ENCODE measurements around the gene LONP2. TPM values are rescaled to one million over a fixed set of nuclear protein-coding genes. Genes with fewer than 3 reads are reported as not detected.
A peak's percentile ranks its signal among the peaks of the same experiment; 100 is the strongest.

Gene LONP2
- total and polyA plus RNA-seq, 2 of the 13 experiments (the other 11 are each of a cell fraction or from before 2014, with no cell fraction given), result 39.2 to 63.3 TPM

DNA sequence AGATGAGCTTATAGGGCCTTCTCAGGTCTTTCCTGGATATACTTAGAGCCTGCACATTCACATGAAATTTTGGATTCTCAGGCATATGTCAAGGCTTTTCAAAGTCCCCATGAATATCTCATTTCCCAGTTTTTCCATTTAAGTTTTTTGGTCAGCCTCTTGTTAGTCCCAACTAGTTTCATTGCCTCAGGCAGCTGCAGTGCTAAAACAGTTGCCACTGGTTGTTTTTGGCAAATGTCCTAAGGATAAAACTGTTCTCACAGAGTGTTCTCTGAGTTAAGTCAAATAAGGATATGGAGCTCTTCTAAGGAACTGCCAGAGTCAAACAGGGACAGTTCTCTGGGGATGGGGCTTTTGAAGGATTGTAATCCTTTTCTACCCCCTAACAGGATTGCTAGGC, 43.1 kb downstream of the LONP2 start:
- Histone ChIP-seq H3K4me2 (ENCODE audit: low read depth, low read length) (no peak overlapping the region), H3K9me3 (ENCODE audit: low read length) (peaks cover 12% of the 10 kb centered on the region), H2AFZ (ENCODE audit: low read length) (no peak overlapping the region), H3K27me3 (ENCODE audit: control insufficient read depth in 1 of 2, insufficient read depth in 2 of 2, low read length in 2 of 2) (no peaks in the 10 kb centered on the region), H3K4me3 (replicated peaks in 1 of 3; ENCODE audit: insufficient read depth in 1 of 3, low read depth in 2 of 3, low read length in 3 of 3) (no peak overlapping the region), H3K36me3 (replicated peaks in 1 of 2; ENCODE audit: control insufficient read depth in 1 of 2, insufficient read depth in 2 of 2, low read length in 2 of 2) (peaks cover 9 to 50% of the 10 kb centered on the region in 2 experiments), H3K27ac (ENCODE audit: extremely low read length, insufficient read depth, low read length) (no peak overlapping the region), H3K79me2 (ENCODE audit: insufficient read depth, low read length) (no peaks in the 10 kb centered on the region), H4K20me1 (ENCODE audit: insufficient read depth, low read length) (no peaks in the 10 kb centered on the region), H3K4me1 (ENCODE audit: insufficient read depth, low read length) (peaks cover 19% of the 10 kb centered on the region), H3K9ac (ENCODE audit: insufficient read depth, low read depth, low read length) (no peak overlapping the region)
- DNase-seq (ENCODE audit: low spot score) (no peak), FAIRE-seq (no peak), ATAC-seq (no peak)
- no TSS peak for BruUV-seq (replicated peaks)
- POLR2A ChIA-PET, result no interaction called here
- CTCF ChIA-PET (ENCODE audit: low intra/inter-chr PET ratio, low total read pairs), result no interaction called here
- intact Hi-C loops (cut with micrococcal nuclease; ENCODE audit: unreplicated experiment), result no loop called here
- in situ Hi-C loops (cut with HindIII; ENCODE audit: extremely low pct_ligation_motif_present, low pct_unique_long_range_greater_than_20kb), result no loop called here
- no peak for TF ChIP-seq ZBTB3 (CRISPR knock-in tag; IDR thresholded peaks at IDR 0.05; ENCODE audit: borderline replicate concordance, low read depth)
- no peak for TF ChIP-seq CEBPZ (IDR thresholded peaks at IDR 0.05; ENCODE audit: low read length)
- peak; percentile 97 for TF ChIP-seq ZNF432 (CRISPR knock-in tag; IDR thresholded peaks at IDR 0.05; ENCODE audit: borderline replicate concordance)
- no peak for TF ChIP-seq ZNF121 (CRISPR knock-in tag; IDR thresholded peaks at IDR 0.05)

GRCh38 chr16:48291303-48291702, 47.2 kb downstream of the LONP2 start:
- ATAC-seq (no peak), FAIRE-seq (no peak), DNase-seq (ENCODE audit: low spot score) (no peak)
- in situ Hi-C loops (cut with HindIII; ENCODE audit: extremely low pct_ligation_motif_present, low pct_unique_long_range_greater_than_20kb) (no loop called here), intact Hi-C loops (cut with micrococcal nuclease; ENCODE audit: unreplicated experiment) (no loop called here)
- Histone ChIP-seq H3K36me3 (replicated peaks in 1 of 2; ENCODE audit: control insufficient read depth in 1 of 2, insufficient read depth in 2 of 2, low read length in 2 of 2) (peaks cover 12 to 60% of the 10 kb centered on the region in 2 experiments), H3K27ac (ENCODE audit: extremely low read length, insufficient read depth, low read length) (no peak overlapping the region), H2AFZ (ENCODE audit: low read length) (no peak overlapping the region), H3K4me1 (ENCODE audit: insufficient read depth, low read length) (peaks cover 15% of the 10 kb centered on the region), H3K4me3 (replicated peaks in 1 of 3; ENCODE audit: insufficient read depth in 1 of 3, low read depth in 2 of 3, low read length in 3 of 3) (no peak overlapping the region), H4K20me1 (ENCODE audit: insufficient read depth, low read length) (no peaks in the 10 kb centered on the region), H3K79me2 (ENCODE audit: insufficient read depth, low read length) (no peaks in the 10 kb centered on the region), H3K4me2 (ENCODE audit: low read depth, low read length) (no peak overlapping the region), H3K27me3 (ENCODE audit: control insufficient read depth in 1 of 2, insufficient read depth in 2 of 2, low read length in 2 of 2) (no peaks in the 10 kb centered on the region), H3K9me3 (ENCODE audit: low read length) (peaks cover 11% of the 10 kb centered on the region), H3K9ac (ENCODE audit: insufficient read depth, low read depth, low read length) (no peak overlapping the region)
- ChIA-PET POLR2A (interaction anchor here (1.6 kb wide), 1 partner anchor 47 kb away, joined by 3 read pairs; the partner anchor contains the start of gene LONP2), CTCF (ENCODE audit: low intra/inter-chr PET ratio, low total read pairs) (no interaction called here)
- no TSS peak for BruUV-seq (replicated peaks)
- WGBS (ENCODE audit: low lambda C conversion rate), result 96% methylated on average over 3 of the region's 3 CpGs
- TF ChIP-seq DMAP1 (CRISPR knock-in tag; IDR thresholded peaks at IDR 0.05) (no peak), ZBTB46 (CRISPR knock-in tag; IDR thresholded peaks at IDR 0.05; ENCODE audit: borderline replicate concordance) (no peak), ARID2 (CRISPR knock-in tag; IDR thresholded peaks at IDR 0.05; ENCODE audit: borderline replicate concordance) (no peak)
